HG02588 (cell line): Measurements from ENCODE around the gene TM9SF4.
"Not testable (repeated sequence)": the region's sequence is repeated elsewhere in the genome, so short reads cannot be mapped to it uniquely, and the experiment has no call there.

Experiments used
- ATAC-seq: cut with Tn5 transposase; IDR thresholded peaks from one replicate; pipeline ENCODE4 v1.9.1; 2021; ENCODE audit warnings: mild to moderate bottlenecking, moderate library complexity; ENCODE audit not compliant: unreplicated experiment

The TM9SF4 gene

GRCh38 chr20:32089637-32090362 lies 19.7 kb upstream of the TM9SF4 start:
- no peak for ATAC-seq

- no peak for ATAC-seq
Measured at GRCh38 chr20:32091888-32092346, 17.6 kb upstream of the TM9SF4 start.

- no peak for ATAC-seq
Measured at GRCh38 chr20:32098786-32099185, 10.7 kb upstream of the TM9SF4 start.

GRCh38 chr20:32108814-32109391 lies 611 bp upstream of the TM9SF4 start:
- ATAC-seq, result no peak

- ATAC-seq, result no peak
Measured at GRCh38 chr20:32110173-32110704, 725 bp downstream of the TM9SF4 start.

GRCh38 chr20:32110727-32111126 lies 1.2 kb downstream of the TM9SF4 start:
- no peak for ATAC-seq

- no peak for ATAC-seq
Measured at GRCh38 chr20:32111156-32111686, 1.7 kb downstream of the TM9SF4 start.

GRCh38 chr20:32111753-32112152 lies 2.2 kb downstream of the TM9SF4 start:
- ATAC-seq, result no peak

- no peak for ATAC-seq
Measured at GRCh38 chr20:32112841-32113240, 3.3 kb downstream of the TM9SF4 start.

- no peak for ATAC-seq
Measured at GRCh38 chr20:32113591-32114260, 4.2 kb downstream of the TM9SF4 start.

- ATAC-seq, result no peak
Measured at GRCh38 chr20:32114305-32114960, 4.9 kb downstream of the TM9SF4 start.

GRCh38 chr20:32115211-32115767 lies 5.8 kb downstream of the TM9SF4 start:
- no peak for ATAC-seq

GRCh38 chr20:32116079-32116521 lies 6.6 kb downstream of the TM9SF4 start:
- ATAC-seq, result no peak

GRCh38 chr20:32116796-32117195 lies 7.3 kb downstream of the TM9SF4 start:
- ATAC-seq, result not testable (repeated sequence)

- not testable (repeated sequence) for ATAC-seq
Measured at GRCh38 chr20:32118427-32118826, 8.9 kb downstream of the TM9SF4 start.

- ATAC-seq, result no peak
Measured at GRCh38 chr20:32119734-32120133, 10.2 kb downstream of the TM9SF4 start.

- ATAC-seq, result not testable (repeated sequence)
Measured at GRCh38 chr20:32121908-32122307, 12.4 kb downstream of the TM9SF4 start.

GRCh38 chr20:32123088-32123487 lies 13.6 kb downstream of the TM9SF4 start:
- no peak for ATAC-seq

- ATAC-seq, result no peak
Measured at GRCh38 chr20:32124916-32125454, 15.5 kb downstream of the TM9SF4 start.

- ATAC-seq, result no peak
Measured at GRCh38 chr20:32125506-32125905, 16.0 kb downstream of the TM9SF4 start.
